GM20000 (cell line): ENCODE results near the gene TMED6.

ENCODE experiments used
- DNase-seq: peaks from one replicate; pipeline ENCODE4 v3.0.0; 2012; ENCODE audit warnings: low spot score
- TF ChIP-seq, protein P1 (sequence below): IDR thresholded peaks from 2 replicates; pipeline ENCODE4 v1.5.1; 2012; ENCODE audit warnings: mild to moderate bottlenecking, control low read depth; ENCODE audit errors: extremely low read depth, missing control alignments

The TMED6 gene

DNA sequence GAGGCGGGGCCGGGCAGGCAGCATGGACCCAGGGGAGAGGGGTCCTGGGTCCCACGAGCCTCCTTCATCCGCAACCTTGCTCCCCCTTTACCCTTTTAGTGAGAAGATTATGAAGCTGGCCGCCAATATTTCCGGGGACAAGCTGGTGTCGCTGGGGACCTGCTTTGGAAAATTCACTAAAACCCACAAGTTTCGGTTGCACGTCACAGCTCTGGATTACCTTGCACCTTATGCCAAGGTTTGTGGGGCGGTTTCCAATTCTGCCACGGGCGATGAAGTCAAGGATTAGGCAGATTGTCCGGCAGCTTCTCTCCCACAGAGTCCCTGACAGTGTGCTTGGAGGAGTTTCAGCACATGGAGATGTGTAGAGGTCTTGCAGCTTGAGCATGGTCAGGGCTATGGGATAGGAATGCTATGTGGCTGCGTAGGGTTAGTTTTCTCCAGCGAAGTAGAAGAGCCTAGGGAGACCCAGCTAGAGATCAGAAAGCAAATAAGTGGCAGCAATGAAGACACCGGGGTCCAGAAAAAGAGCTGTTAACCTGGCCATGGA is 11.4 kb downstream of the TMED6 start:
- no peak for DNase-seq
- TF ChIP-seq, protein P1, sequence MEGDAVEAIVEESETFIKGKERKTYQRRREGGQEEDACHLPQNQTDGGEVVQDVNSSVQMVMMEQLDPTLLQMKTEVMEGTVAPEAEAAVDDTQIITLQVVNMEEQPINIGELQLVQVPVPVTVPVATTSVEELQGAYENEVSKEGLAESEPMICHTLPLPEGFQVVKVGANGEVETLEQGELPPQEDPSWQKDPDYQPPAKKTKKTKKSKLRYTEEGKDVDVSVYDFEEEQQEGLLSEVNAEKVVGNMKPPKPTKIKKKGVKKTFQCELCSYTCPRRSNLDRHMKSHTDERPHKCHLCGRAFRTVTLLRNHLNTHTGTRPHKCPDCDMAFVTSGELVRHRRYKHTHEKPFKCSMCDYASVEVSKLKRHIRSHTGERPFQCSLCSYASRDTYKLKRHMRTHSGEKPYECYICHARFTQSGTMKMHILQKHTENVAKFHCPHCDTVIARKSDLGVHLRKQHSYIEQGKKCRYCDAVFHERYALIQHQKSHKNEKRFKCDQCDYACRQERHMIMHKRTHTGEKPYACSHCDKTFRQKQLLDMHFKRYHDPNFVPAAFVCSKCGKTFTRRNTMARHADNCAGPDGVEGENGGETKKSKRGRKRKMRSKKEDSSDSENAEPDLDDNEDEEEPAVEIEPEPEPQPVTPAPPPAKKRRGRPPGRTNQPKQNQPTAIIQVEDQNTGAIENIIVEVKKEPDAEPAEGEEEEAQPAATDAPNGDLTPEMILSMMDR: no peak

DNA sequence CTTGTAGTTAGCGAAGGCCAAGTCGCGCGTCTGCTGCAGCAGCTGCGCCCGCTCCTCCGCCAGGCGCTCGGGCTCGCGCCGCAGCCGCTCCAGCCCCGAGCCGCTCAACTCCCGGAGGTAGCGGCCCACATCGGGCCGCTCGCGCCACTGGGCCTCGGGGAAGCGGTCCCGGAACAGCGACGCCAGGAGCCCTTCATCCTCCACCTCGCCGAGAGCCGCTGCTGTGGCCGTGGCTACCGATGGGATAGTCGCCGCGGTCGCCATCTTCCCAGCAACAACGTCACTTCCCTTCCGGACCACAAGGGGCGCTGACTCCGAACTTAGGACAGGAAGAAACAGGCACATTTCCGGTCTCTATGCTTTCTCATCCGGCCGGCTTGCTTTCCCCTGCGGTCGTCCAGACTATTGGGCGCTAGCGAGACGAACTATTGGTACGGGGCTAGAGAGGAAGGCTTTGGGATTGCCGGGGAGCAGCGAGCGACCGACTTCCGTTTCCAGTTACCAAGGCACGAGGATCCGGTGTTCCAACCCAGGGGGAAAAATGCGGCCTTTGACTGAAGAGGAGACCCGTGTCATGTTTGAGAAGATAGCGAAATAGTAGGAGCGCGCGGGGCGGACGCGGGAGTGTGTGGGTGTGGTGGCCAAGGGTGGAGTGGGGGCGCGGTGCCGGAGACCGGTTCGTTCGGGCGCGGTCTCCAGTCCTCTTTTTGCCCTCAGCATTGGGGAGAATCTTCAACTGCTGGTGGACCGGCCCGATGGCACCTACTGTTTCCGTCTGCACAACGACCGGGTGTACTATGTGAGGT is 12.1 kb downstream of the TMED6 start, which contains the start of the genes COG8 and NIP7:
Gene COG8, minus strand, starts transcription at position 276 of the 806 bp plus-strand sequence. Its CDS starts 12 bp downstream, at position 264.
Gene NIP7, plus strand, starts transcription at position 484 of the 806 bp plus-strand sequence. Its CDS starts 58 bp downstream, at position 542.
- peak; percentile 97 for DNase-seq
- TF ChIP-seq, protein P1: peak; percentile 46

DNA sequence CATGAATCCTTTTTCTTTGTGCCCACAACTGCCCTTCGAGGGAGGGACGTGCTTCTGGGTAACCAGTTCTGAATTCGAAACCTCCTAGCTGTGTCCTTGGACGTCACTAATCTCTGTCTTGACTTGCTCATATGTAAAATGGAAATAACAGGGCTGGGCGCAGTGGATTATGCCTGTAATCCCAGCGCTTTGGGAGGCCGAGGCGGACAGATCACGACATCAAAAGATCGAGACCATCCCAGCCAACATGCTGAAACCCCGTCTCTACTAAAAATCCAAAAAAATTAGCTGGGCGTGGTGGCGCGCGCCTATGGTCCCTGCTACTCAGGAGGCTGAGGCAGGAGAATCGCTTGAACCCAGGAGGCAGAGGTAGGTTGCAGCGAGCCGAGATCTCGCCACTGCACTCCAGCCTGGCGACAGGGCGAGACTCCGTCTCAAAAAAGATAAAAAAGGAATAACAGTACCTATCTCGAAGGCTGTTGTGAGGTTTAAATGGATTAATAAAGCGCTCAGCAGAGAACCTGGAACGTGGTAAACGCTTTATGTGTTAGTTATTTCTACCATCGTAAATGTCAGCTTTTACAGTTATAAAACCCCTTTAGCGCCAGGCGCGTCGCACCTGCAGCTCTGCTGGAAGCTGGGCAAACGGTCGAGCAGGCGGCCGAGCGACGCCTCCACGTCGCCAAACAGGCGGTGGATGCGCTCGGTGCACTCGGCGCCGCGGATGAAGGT is 12.9 kb downstream of the TMED6 start:
- DNase-seq: no peak
- TF ChIP-seq, protein P1: no peak

DNA sequence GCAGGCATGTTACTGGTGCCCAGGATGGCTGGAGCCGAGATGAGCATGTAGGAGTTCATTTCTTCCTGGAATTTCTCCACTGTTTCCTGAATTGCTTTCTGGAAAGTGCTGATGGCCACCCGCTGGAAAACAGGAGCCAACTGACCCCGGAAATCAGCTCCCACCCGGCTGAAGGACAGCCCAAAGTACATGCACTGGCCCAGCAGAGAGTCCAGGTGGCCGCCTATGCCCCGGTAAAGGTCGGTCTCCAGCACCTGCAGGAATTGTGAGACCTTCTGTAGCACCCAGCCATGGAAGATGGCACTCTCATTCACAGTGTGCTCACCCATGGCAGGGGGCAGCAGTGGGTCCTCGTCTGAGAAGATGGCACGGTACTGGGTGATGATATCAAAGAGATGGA is 16.9 kb downstream of the TMED6 start:
- DNase-seq: no peak
- TF ChIP-seq, protein P1: no peak

DNA sequence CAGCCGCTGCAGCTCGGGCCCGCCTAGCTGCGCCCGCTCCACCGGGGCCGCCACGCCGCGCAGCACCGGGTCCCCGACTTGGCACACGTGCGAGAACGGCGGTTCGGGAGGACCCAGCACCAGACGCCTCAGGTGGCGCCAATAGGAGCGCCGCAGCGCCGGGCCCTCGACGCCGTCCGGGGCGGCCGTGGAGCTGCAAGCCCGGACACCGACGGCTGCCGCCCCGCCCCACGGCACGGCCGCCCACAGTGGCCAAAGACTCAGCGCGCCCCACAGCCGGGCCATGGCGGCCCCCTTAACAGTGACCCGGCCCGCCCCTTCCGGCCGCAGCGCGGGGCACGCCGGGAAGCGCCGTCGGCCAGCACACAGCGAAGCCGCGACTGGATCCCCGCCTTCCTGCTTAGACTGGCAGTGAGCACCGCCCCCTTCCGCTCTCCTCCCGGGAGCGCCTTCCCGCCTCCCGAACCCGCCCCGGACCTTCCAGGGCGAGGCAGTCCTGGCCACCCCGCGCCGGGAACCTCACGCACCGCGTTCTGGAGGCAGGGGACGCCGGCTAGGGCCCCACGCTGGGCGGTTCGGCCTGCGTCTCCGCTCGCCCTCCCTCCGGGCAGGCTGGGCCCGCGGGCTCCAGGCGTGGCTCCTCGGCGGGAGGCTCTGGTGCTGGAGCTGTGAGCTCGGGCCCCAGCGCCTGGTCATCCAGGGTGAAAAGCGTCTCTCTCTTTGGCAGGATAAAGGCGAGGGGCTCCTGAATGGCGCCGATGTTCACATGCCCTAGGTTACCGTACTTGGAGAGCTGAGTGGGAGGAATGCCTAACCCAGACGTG is 21.1 kb downstream of the TMED6 start, which contains the start of gene PDF:
Gene PDF, minus strand, starts transcription at position 303 of the 824 bp plus-strand sequence. Its CDS starts 18 bp downstream, at position 285.
- peak; percentile 98 for DNase-seq
- TF ChIP-seq, protein P1: no peak

DNA sequence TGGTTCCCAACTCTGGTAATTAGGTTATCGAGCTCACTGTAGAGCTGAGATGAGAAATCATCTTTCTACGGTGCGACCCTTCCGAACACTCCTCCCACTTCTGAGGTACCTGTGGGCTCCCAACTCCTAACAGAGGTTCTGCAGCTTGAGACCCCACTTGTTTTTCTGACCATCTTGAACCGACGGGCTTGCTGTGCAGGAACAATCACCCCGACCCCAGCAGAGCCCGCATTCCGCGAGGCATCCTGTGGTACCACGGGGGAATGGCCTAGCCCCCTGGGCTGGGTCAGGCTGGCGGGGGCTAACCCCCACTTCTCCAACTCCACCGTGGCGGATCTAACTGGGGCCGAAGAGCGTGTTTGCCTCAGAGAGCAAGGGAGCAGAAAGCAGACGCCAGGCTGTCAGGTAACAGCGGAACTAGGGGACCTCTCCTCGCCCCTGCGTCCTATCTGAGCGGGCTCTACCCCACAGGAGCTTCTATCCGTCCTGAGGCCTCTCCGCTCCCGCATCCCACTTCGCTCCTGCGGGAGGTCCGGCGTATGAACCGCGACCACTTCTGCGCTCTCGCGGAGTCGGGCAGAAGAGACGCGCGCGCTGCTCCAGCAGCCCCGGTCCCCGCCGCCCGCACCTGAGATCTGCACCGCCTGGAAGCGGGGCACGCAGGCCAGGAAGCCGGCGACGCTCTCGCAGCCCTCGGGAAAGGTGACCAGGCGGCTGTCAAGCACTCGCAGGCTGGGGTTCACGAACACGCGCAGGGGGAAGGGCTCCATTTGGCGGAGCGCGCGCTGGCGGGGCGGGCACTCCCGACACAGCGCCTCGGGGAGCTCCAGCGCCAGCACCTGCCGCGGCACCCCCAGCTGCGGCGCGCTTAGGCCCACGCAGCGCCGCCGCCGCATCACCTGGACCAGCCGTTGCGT is 22.0 kb downstream of the TMED6 start:
- peak; percentile 72 for DNase-seq
- TF ChIP-seq, protein P1: no peak
